B cell (primary cell): ENCODE results near the gene COL21A1. TPM values are rescaled to one million over a fixed set of nuclear protein-coding genes. Genes with fewer than 3 reads are reported as not detected.

Experiments used
- ATAC-seq: fragments of 200-7000 bp; cut with Tn5 transposase; one replicate; pipeline ENCODE4 v1.10.0; 2021; ENCODE audit warnings: low read depth, mild to moderate bottlenecking, moderate number of reproducible peaks, moderate library complexity
- CTCF ChIA-PET: fragments of 350-600 bp; sonication (Branson Sonifier 250); formaldehyde crosslinking; loops from one replicate; lab custom pipeline; 2021; ENCODE audit warnings: antibody characterized with exemption, inconsistent platforms; lab: Charles Lee
- POLR2A ChIA-PET: fragments of 350-600 bp; sonication (Branson Sonifier 250); formaldehyde crosslinking; loops from one replicate; lab custom pipeline; 2021; ENCODE audit warnings: antibody characterized with exemption; lab: Charles Lee
- DNase-seq: peaks from one replicate; pipeline ENCODE4 v3.0.0; 2013
- H2AFZ ChIP-seq: 2 replicates; pipeline ENCODE4 v1.6.1; 2012; ENCODE audit warnings: mild to moderate bottlenecking, low read depth, low read length; ENCODE audit not compliant: insufficient read depth, poor library complexity, severe bottlenecking
- H3K27ac ChIP-seq, 2 donors: 1 replicate in 1 of 2; 2 replicates in 1 of 2; pipeline ENCODE4 v1.5.1; 2012 to 2013; ENCODE audit warnings: low read length in 2 of 2, mild to moderate bottlenecking in 2 of 2, moderate library complexity in 1 of 2
- H3K27me3 ChIP-seq, 4 experiments: fragments of 200-600 bp in 1 of 4; sonication (generic) in 1 of 4; replicated peaks in 1 of 4; 1 replicate in 2 of 4; 2 replicates in 2 of 4; pipeline versions ENCODE4 v1.6.1 to v1.7.0; 2013 to 2016; ENCODE audit warnings: low read length in 3 of 4, mild to moderate bottlenecking in 2 of 4, mixed read lengths in 1 of 4, moderate library complexity in 1 of 4; ENCODE audit not compliant: insufficient read depth in 4 of 4, control insufficient read depth in 3 of 4; ENCODE audit errors: control extremely low read depth in 1 of 4
- H3K36me3 ChIP-seq, 2 experiments: replicated peaks in 1 of 2; 1 replicate in 1 of 2; 2 replicates in 1 of 2; pipeline versions ENCODE4 v1.6.1 to v1.7.1; 2013; ENCODE audit warnings: low read length in 1 of 2; ENCODE audit not compliant: insufficient read depth in 2 of 2, control insufficient read depth in 1 of 2; ENCODE audit errors: control extremely low read depth in 1 of 2, extremely low read depth in 1 of 2
- H3K4me1 ChIP-seq, 2 donors: fragments of 200-600 bp in 1 of 2; sonication (generic) in 1 of 2; 1 replicate in 1 of 2; 2 replicates in 1 of 2; pipeline versions ENCODE4 v1.5.1 to v1.6.1; 2013 to 2017; ENCODE audit warnings: low read length in 2 of 2; ENCODE audit not compliant: control insufficient read depth in 2 of 2, insufficient read depth in 2 of 2
- H3K4me2 ChIP-seq: replicated peaks from 2 replicates; pipeline ENCODE3; 2012; ENCODE audit warnings: mild to moderate bottlenecking, low read depth, low read length; ENCODE audit not compliant: poor library complexity, severe bottlenecking
- H3K4me3 ChIP-seq, 5 experiments: fragments of 200-600 bp in 1 of 5; sonication (generic) in 1 of 5; 1 replicate in 3 of 5; 2 replicates in 2 of 5; pipeline versions ENCODE4 v1.5.1 to v1.7.0; 2011 to 2016; ENCODE audit warnings: low read length in 4 of 5, mild to moderate bottlenecking in 4 of 5, low read depth in 2 of 5, control low read depth in 1 of 5, moderate library complexity in 1 of 5; ENCODE audit not compliant: insufficient read depth in 1 of 5; ENCODE audit errors: control extremely low read depth in 1 of 5, extremely low read depth in 1 of 5
- H3K79me2 ChIP-seq: fragments of 200-600 bp; sonication (generic); one replicate; pipeline ENCODE4 v1.6.0; 2016; ENCODE audit warnings: low read length; ENCODE audit not compliant: control insufficient read depth, insufficient read depth
- H3K9ac ChIP-seq: fragments of 200-600 bp; sonication (generic); 2 replicates; pipeline ENCODE4 v1.6.1; 2017; ENCODE audit warnings: mild to moderate bottlenecking, low read length, moderate library complexity
- H3K9me3 ChIP-seq, 3 donors: one replicate each; pipeline versions ENCODE4 v1.6.1 to v1.7.1; 2013; ENCODE audit warnings: low read length in 2 of 3; ENCODE audit not compliant: control insufficient read depth in 2 of 3, insufficient read depth in 1 of 3; ENCODE audit errors: control extremely low read depth in 1 of 3
- H4K20me1 ChIP-seq: 2 replicates; pipeline ENCODE4 v1.6.0; 2012; ENCODE audit warnings: mild to moderate bottlenecking, low read length; ENCODE audit not compliant: insufficient read depth, control insufficient read depth, poor library complexity, severe bottlenecking
- H3K27ac Mint-ChIP-seq: one replicate; pipeline ENCODE4 v1.8.0; 2021; ENCODE audit warnings: mixed read lengths
- H3K27me3 Mint-ChIP-seq: one replicate; pipeline ENCODE4 v1.8.0; 2021; ENCODE audit warnings: mixed read lengths
- H3K4me1 Mint-ChIP-seq: one replicate; pipeline ENCODE4 v1.8.0; 2021; ENCODE audit warnings: mixed read lengths
- H3K4me3 Mint-ChIP-seq: one replicate; pipeline ENCODE4 v1.8.0; 2021; ENCODE audit warnings: mixed read lengths
- H3K9me3 Mint-ChIP-seq: one replicate; pipeline ENCODE4 v1.8.0; 2022; ENCODE audit warnings: mixed read lengths; ENCODE audit not compliant: insufficient read depth
- CTCF ChIP-seq: fragments of 200-600 bp; IDR thresholded peaks from one replicate; pipeline ENCODE4 v1.8.0; 2022; ENCODE audit warnings: antibody characterized with exemption, mild to moderate bottlenecking
- EZH2 ChIP-seq: IDR thresholded peaks from 2 replicates; pipeline ENCODE4 v1.6.1; 2012; ENCODE audit warnings: borderline replicate concordance, low read depth, mild to moderate bottlenecking, moderate library complexity, low read length; ENCODE audit not compliant: insufficient read depth, poor library complexity, severe bottlenecking
- WGBS: methylation state at CpG from one replicate; pipeline ENCODE4 v1.1.5; 2013; ENCODE audit warnings: missing lambda C conversion rate; ENCODE audit not compliant: insufficient coverage; 5-methylcytosine and 5-hydroxymethylcytosine counted together
- intact Hi-C: fragments of 100-400 bp; cut with micrococcal nuclease; formaldehyde crosslinking; loops from one replicate; pipeline ENCODE4 v1.10.0; 2022
- polyA plus RNA-seq: library from polyadenylated mRNA; depleted of rRNA; stranded (reverse); fragments of >200 nt; gene quantifications from 2 replicates; pipeline ENCODE4 v1.2.3, GENCODE V29; 2012
- total RNA-seq, 2 donors: library from RNA; stranded (reverse); fragments of 120-200 nt in 1 of 2; gene quantifications; 1 replicate in 1 of 2; 2 replicates in 1 of 2; pipeline versions ENCODE4 v1.2.3 to v1.2.4, GENCODE V29; 2013 to 2022

The COL21A1 gene
- total and polyA plus RNA-seq, 2 donors (not counting 1 experiment from before 2014, with no cell fraction given): not detected

GRCh38 chr6:56046576-56046975 lies 200.8 kb downstream of the COL21A1 start:
- H3K27ac ChIP-seq: no peak overlapping the region
- DNase-seq: no peak
- ChIA-PET CTCF (no interaction called here), POLR2A (no interaction called here)
- no peak overlapping the region for H3K4me3 ChIP-seq
- no peak overlapping the region for H3K4me2 ChIP-seq
- H2AFZ ChIP-seq: no peak overlapping the region
- Mint-ChIP-seq H3K9me3 (no peaks in the 10 kb centered on the region), H3K27me3 (no peaks in the 10 kb centered on the region), H3K4me3 (no peak overlapping the region), H3K27ac (no peak overlapping the region), H3K4me1 (no peaks in the 10 kb centered on the region)
- H3K9me3 ChIP-seq: no peaks in the 10 kb centered on the region
- no peak for ATAC-seq
- H3K9ac ChIP-seq: no peak overlapping the region
- H4K20me1 ChIP-seq: no peaks in the 10 kb centered on the region
- H3K27me3 ChIP-seq: no peaks in the 10 kb centered on the region
- H3K4me1 ChIP-seq: no peaks in the 10 kb centered on the region
- no peaks in the 10 kb centered on the region for H3K79me2 ChIP-seq
- no peak for TF ChIP-seq CTCF
- no peak for TF ChIP-seq EZH2
- intact Hi-C loops: no loop called here
- WGBS: 3% methylated on average over 3 of the region's 7 CpGs
- no peaks in the 10 kb centered on the region for H3K36me3 ChIP-seq

- H3K27me3 Mint-ChIP-seq: no peaks in the 10 kb centered on the region
- no peaks in the 10 kb centered on the region for H4K20me1 ChIP-seq
- H3K9ac ChIP-seq: no peak overlapping the region
These were observed 203.6 kb downstream of the COL21A1 start for GRCh38 chr6:56043761-56044160.

More at GRCh38 chr6:56043761-56044160, 203.6 kb downstream of the COL21A1 start:
- Histone ChIP-seq H2AFZ (no peak overlapping the region), H3K27ac (no peak overlapping the region), H3K79me2 (no peaks in the 10 kb centered on the region), H3K27me3 (no peaks in the 10 kb centered on the region), H3K9me3 (no peaks in the 10 kb centered on the region), H3K36me3 (no peaks in the 10 kb centered on the region), H3K4me2 (no peak overlapping the region), H3K4me1 (no peaks in the 10 kb centered on the region), H3K4me3 (no peak overlapping the region)
- ATAC-seq: no peak
- no peak for DNase-seq
- H3K4me1 Mint-ChIP-seq: no peaks in the 10 kb centered on the region
- 93% methylated on average over 2 of the region's 4 CpGs for WGBS
- ChIA-PET POLR2A (no interaction called here), CTCF (no interaction called here)
- TF ChIP-seq CTCF: no peak
- H3K4me3 Mint-ChIP-seq: no peak overlapping the region
- no peaks in the 10 kb centered on the region for H3K9me3 Mint-ChIP-seq
- intact Hi-C loops: no loop called here
- no peak overlapping the region for H3K27ac Mint-ChIP-seq
